ENCODE data around the gene KCNE1. TPM values are rescaled to one million over a fixed set of nuclear protein-coding genes. Genes with fewer than 3 reads are reported as not detected.

Gene KCNE1
- total and polyA plus RNA-seq, 3 experiments from 2014 or later = 0.11 TPM; not detected in 1

DNA sequence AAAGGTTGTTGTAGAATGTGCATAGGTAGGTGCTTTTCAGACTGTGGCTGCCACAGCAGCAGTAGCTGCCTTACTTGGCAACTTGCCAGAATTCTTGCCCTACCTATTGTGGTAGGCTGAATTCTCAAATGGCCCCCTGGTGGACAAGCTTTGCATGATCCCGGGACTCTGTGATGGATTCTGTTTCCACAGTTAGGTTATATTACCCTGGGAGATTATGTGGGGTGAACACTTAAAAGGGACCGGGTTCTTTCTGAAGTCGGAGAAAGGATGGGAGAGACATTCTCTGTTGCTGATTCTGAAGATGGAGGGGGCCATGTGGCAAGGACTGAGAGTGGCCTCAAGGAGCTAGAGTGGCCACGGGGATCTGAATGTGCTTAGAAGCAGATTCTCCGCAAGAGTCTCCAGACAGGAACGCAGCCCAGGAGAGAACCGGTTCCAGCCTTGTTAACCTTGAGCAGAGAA lies 32.1 kb upstream of the KCNE1 start:
- H3K36me3 Mint-ChIP-seq = peaks cover 0 to 6% (median 5%) of the 10 kb centered on the region in 3 donors
- Histone ChIP-seq H3K36me3 (ENCODE audit: insufficient read depth, low read length) (no peaks in the 10 kb centered on the region), H3K9me3 (ENCODE audit: low read length) (no peaks in the 10 kb centered on the region)

GRCh38 chr21:34543017-34543416 lies 31.0 kb upstream of the KCNE1 start:
- Histone ChIP-seq H3K4me3 (ENCODE audit: low read length) (no peak overlapping the region), H3K27ac (ENCODE audit: low read depth, low read length) (no peak overlapping the region), H3K27me3 (ENCODE audit: insufficient read depth, low read length, poor library complexity, severe bottlenecking) (no peaks in the 10 kb centered on the region), H3K4me1 (ENCODE audit: insufficient read depth, low read length) (no peaks in the 10 kb centered on the region), H3K9me3 (ENCODE audit: low read length) (no peaks in the 10 kb centered on the region), H3K36me3 (ENCODE audit: insufficient read depth, low read length) (no peaks in the 10 kb centered on the region)
- Mint-ChIP-seq H3K27ac (no peak overlapping the region), H3K4me1 (peaks cover 0 to 5% (median 1%) of the 10 kb centered on the region in 3 donors), H3K4me3 (no peak overlapping the region), H3K9me3 (peaks cover 0 to 4% (median 0%) of the 10 kb centered on the region in 5 donors), H3K36me3 (peaks cover 0 to 6% (median 5%) of the 10 kb centered on the region in 3 donors), H3K27me3 (peaks cover 0 to 4% of the 10 kb centered on the region in 2 donors)
- DNase-seq = no peak
- ChIA-PET POLR2A (interaction anchor here (0.9 kb wide), 1 partner anchor 27 kb away, joined by 4 read pairs; no protein-coding TSS in a partner anchor), CTCF (no interaction called here)

More for the DNA sequence above, 32.1 kb upstream of the KCNE1 start:
- Mint-ChIP-seq H3K27ac (peak overlapping the region in 1 of 8 donors; percentile 55), H3K9me3 (peaks cover 0 to 4% (median 0%) of the 10 kb centered on the region in 5 donors), H3K27me3 (peaks cover 0 to 4% of the 10 kb centered on the region in 2 donors), H3K4me3 (no peak overlapping the region), H3K4me1 (peaks cover 0 to 5% (median 1%) of the 10 kb centered on the region in 3 donors)
- Histone ChIP-seq H3K27me3 (ENCODE audit: insufficient read depth, low read length, poor library complexity, severe bottlenecking) (no peaks in the 10 kb centered on the region), H3K4me3 (ENCODE audit: low read length) (no peak overlapping the region), H3K4me1 (ENCODE audit: insufficient read depth, low read length) (no peaks in the 10 kb centered on the region), H3K27ac (ENCODE audit: low read depth, low read length) (no peak overlapping the region)
- POLR2A ChIA-PET = interaction anchor here (0.9 kb wide), 1 partner anchor 26 kb away, joined by 4 read pairs; no protein-coding TSS in a partner anchor
- DNase-seq = peak in 3 of 5 donors; percentile 10 to 20 (median 10)
- CTCF ChIA-PET = no interaction called here

DNA sequence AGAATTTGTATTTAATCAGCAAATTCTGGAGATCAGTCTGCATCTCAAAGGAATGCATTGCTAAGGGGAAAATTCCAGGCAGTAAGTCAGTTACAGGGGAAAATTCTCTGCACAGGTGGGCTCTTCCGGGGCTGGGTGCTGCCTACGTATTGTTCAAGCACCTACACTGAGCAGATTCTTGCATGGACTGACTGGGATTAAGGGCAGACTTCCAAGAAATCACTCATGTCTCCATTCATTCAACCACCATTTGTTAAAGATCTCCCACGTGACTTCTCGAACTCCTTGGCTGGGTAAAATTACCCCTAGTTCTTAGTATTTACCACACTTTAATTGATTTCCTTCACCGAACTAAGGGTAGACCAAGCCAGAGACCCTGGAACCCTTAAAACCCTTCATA lies 28.2 kb upstream of the KCNE1 start:
- Mint-ChIP-seq H3K36me3 (peaks cover 0 to 6% (median 5%) of the 10 kb centered on the region in 3 donors), H3K4me1 (peaks cover 0 to under 1% (median 0%) of the 10 kb centered on the region in 3 donors), H3K27ac (peak overlapping the region in 1 of 8 donors; percentile 17), H3K9me3 (peaks cover 0 to 4% (median 0%) of the 10 kb centered on the region in 5 donors), H3K4me3 (no peak overlapping the region), H3K27me3 (no peaks in the 10 kb centered on the region)
- POLR2A ChIA-PET = no interaction called here
- no peak for DNase-seq
- no peaks in the 10 kb centered on the region for H3K36me3 ChIP-seq (ENCODE audit: insufficient read depth, low read length)
- no peaks in the 10 kb centered on the region for H3K27me3 ChIP-seq (ENCODE audit: insufficient read depth, low read length, poor library complexity, severe bottlenecking)
- no peaks in the 10 kb centered on the region for H3K4me1 ChIP-seq (ENCODE audit: insufficient read depth, low read length)
- CTCF ChIA-PET = no interaction called here
- no peaks in the 10 kb centered on the region for H3K9me3 ChIP-seq (ENCODE audit: low read length)
- H3K4me3 ChIP-seq (ENCODE audit: low read length) = no peak overlapping the region
- H3K27ac ChIP-seq (ENCODE audit: low read depth, low read length) = no peak overlapping the region

GRCh38 chr21:34537838-34538237 lies 25.8 kb upstream of the KCNE1 start:
- no peak overlapping the region for H3K4me3 Mint-ChIP-seq
- H3K9me3 Mint-ChIP-seq = no peaks in the 10 kb centered on the region
- H3K36me3 Mint-ChIP-seq = peaks cover 0 to 2% (median 1%) of the 10 kb centered on the region in 3 donors
- Histone ChIP-seq H3K9me3 (ENCODE audit: low read length) (no peaks in the 10 kb centered on the region), H3K27me3 (ENCODE audit: insufficient read depth, low read length, poor library complexity, severe bottlenecking) (no peaks in the 10 kb centered on the region), H3K27ac (ENCODE audit: low read depth, low read length) (no peak overlapping the region), H3K4me3 (ENCODE audit: low read length) (no peak overlapping the region), H3K36me3 (ENCODE audit: insufficient read depth, low read length) (no peaks in the 10 kb centered on the region), H3K4me1 (ENCODE audit: insufficient read depth, low read length) (no peaks in the 10 kb centered on the region)
- H3K27ac Mint-ChIP-seq = no peak overlapping the region
- DNase-seq = no peak
- CTCF ChIA-PET = no interaction called here
- POLR2A ChIA-PET = interaction anchor here (0.6 kb wide), 1 partner anchor 1122 kb away, joined by 6 read pairs; no protein-coding TSS in a partner anchor
- no peaks in the 10 kb centered on the region for H3K27me3 Mint-ChIP-seq
- H3K4me1 Mint-ChIP-seq = peaks cover 0 to 8% (median 7%) of the 10 kb centered on the region in 3 donors

- H3K4me1 ChIP-seq (ENCODE audit: insufficient read depth, low read length) = no peaks in the 10 kb centered on the region
- Mint-ChIP-seq H3K27me3 (no peaks in the 10 kb centered on the region), H3K4me1 (peaks cover 0 to 8% (median 7%) of the 10 kb centered on the region in 3 donors), H3K36me3 (peaks cover 0 to 1% (median 0%) of the 10 kb centered on the region in 3 donors), H3K4me3 (no peak overlapping the region), H3K27ac (no peak overlapping the region), H3K9me3 (no peaks in the 10 kb centered on the region)
- H3K27ac ChIP-seq (ENCODE audit: low read depth, low read length) = no peak overlapping the region
- H3K9me3 ChIP-seq (ENCODE audit: low read length) = no peaks in the 10 kb centered on the region
- ChIA-PET POLR2A (no interaction called here), CTCF (no interaction called here)
- no peak overlapping the region for H3K4me3 ChIP-seq (ENCODE audit: low read length)
- H3K36me3 ChIP-seq (ENCODE audit: insufficient read depth, low read length) = no peaks in the 10 kb centered on the region
- H3K27me3 ChIP-seq (ENCODE audit: insufficient read depth, low read length, poor library complexity, severe bottlenecking) = no peaks in the 10 kb centered on the region
- DNase-seq = no peak
These were observed 24.8 kb upstream of the KCNE1 start for GRCh38 chr21:34536820-34537219.

- no peak for DNase-seq
- no peaks in the 10 kb centered on the region for H3K27me3 ChIP-seq (ENCODE audit: insufficient read depth, low read length, poor library complexity, severe bottlenecking)
- CTCF ChIA-PET = no interaction called here
- POLR2A ChIA-PET = no interaction called here
- H3K27me3 Mint-ChIP-seq = no peaks in the 10 kb centered on the region
- no peak overlapping the region for H3K4me3 ChIP-seq (ENCODE audit: low read length)
- H3K36me3 ChIP-seq (ENCODE audit: insufficient read depth, low read length) = no peaks in the 10 kb centered on the region
- H3K36me3 Mint-ChIP-seq = peaks cover 0 to 1% (median 0%) of the 10 kb centered on the region in 3 donors
- no peak overlapping the region for H3K27ac Mint-ChIP-seq
- peaks cover 0 to 8% (median 7%) of the 10 kb centered on the region in 3 donors for H3K4me1 Mint-ChIP-seq
- H3K4me3 Mint-ChIP-seq = no peak overlapping the region
- no peaks in the 10 kb centered on the region for H3K9me3 Mint-ChIP-seq
- no peak overlapping the region for H3K27ac ChIP-seq (ENCODE audit: low read depth, low read length)
- no peaks in the 10 kb centered on the region for H3K9me3 ChIP-seq (ENCODE audit: low read length)
- H3K4me1 ChIP-seq (ENCODE audit: insufficient read depth, low read length) = no peaks in the 10 kb centered on the region
These were observed 24.3 kb upstream of the KCNE1 start for GRCh38 chr21:34536311-34536710.

DNA sequence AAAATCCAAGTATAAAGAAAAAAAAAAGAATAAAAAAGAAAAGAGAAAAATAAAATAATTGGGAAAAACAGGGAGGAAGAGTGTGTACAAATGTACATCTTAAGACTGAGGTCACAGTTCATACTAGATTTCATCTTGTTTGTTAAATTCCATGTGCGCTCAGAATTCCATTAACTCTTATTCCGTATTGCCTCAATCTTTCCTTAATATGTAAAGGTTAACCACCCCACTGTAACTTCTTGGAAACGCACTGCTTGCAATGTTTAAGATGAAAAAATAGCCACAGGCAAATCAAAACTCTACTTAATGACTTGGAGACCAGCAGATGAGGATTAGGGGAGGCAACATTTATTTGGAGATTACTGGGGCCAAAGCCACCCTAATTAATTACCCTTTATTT lies 23.9 kb upstream of the KCNE1 start:
- POLR2A ChIA-PET = no interaction called here

DNA sequence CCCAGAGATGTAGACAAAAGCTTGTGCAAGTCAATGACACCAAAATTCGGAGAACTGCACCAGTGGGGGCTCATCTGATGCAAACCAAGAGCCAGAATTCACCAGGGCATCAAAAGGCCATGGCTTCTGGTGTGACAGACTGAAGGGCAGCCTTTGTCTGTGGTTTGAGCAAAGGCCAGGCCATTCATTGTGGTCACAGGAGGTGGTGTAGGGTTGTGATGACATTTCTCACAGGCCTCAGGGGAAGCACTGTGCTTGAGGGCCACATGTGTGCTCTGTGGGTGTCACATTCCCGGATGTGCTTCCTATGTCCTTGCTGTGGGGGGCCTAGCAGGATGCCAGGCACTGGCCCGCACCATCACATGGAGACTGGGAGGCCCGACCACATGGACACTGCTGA lies 22.5 kb upstream of the KCNE1 start:
- DNase-seq = no peak
- ChIA-PET POLR2A (interaction anchor here (0.5 kb wide), 1 partner anchor 12 kb away, joined by 3 read pairs; no protein-coding TSS in a partner anchor), CTCF (no interaction called here)
- H3K27me3 Mint-ChIP-seq = no peaks in the 10 kb centered on the region
- Histone ChIP-seq H3K9me3 (ENCODE audit: low read length) (no peaks in the 10 kb centered on the region), H3K4me1 (ENCODE audit: insufficient read depth, low read length) (no peaks in the 10 kb centered on the region), H3K27me3 (ENCODE audit: insufficient read depth, low read length, poor library complexity, severe bottlenecking) (no peaks in the 10 kb centered on the region), H3K36me3 (ENCODE audit: insufficient read depth, low read length) (no peaks in the 10 kb centered on the region), H3K4me3 (ENCODE audit: low read length) (no peak overlapping the region), H3K27ac (ENCODE audit: low read depth, low read length) (no peak overlapping the region)
- H3K4me1 Mint-ChIP-seq = peaks cover 0 to 8% (median 7%) of the 10 kb centered on the region in 3 donors
- H3K36me3 Mint-ChIP-seq = peaks cover 0 to 1% (median 0%) of the 10 kb centered on the region in 3 donors
- H3K4me3 Mint-ChIP-seq = peak overlapping the region in 1 of 7 donors; percentile 23
- H3K27ac Mint-ChIP-seq = no peak overlapping the region
- H3K9me3 Mint-ChIP-seq = no peaks in the 10 kb centered on the region

More for the DNA sequence above, 23.9 kb upstream of the KCNE1 start:
- Histone ChIP-seq H3K27me3 (ENCODE audit: insufficient read depth, low read length, poor library complexity, severe bottlenecking) (no peaks in the 10 kb centered on the region), H3K4me3 (ENCODE audit: low read length) (no peak overlapping the region), H3K4me1 (ENCODE audit: insufficient read depth, low read length) (no peaks in the 10 kb centered on the region), H3K27ac (ENCODE audit: low read depth, low read length) (no peak overlapping the region), H3K9me3 (ENCODE audit: low read length) (no peaks in the 10 kb centered on the region), H3K36me3 (ENCODE audit: insufficient read depth, low read length) (no peaks in the 10 kb centered on the region)
- Mint-ChIP-seq H3K4me3 (no peak overlapping the region), H3K27ac (no peak overlapping the region), H3K27me3 (no peaks in the 10 kb centered on the region), H3K36me3 (peaks cover 0 to 1% (median 0%) of the 10 kb centered on the region in 3 donors), H3K4me1 (peaks cover 0 to 8% (median 7%) of the 10 kb centered on the region in 3 donors), H3K9me3 (no peaks in the 10 kb centered on the region)
- no peak for DNase-seq
- CTCF ChIA-PET = no interaction called here

Data from CD8-positive, alpha-beta memory T cell (primary cell).